Measurements from ENCODE around the gene ENO1.

DNA sequence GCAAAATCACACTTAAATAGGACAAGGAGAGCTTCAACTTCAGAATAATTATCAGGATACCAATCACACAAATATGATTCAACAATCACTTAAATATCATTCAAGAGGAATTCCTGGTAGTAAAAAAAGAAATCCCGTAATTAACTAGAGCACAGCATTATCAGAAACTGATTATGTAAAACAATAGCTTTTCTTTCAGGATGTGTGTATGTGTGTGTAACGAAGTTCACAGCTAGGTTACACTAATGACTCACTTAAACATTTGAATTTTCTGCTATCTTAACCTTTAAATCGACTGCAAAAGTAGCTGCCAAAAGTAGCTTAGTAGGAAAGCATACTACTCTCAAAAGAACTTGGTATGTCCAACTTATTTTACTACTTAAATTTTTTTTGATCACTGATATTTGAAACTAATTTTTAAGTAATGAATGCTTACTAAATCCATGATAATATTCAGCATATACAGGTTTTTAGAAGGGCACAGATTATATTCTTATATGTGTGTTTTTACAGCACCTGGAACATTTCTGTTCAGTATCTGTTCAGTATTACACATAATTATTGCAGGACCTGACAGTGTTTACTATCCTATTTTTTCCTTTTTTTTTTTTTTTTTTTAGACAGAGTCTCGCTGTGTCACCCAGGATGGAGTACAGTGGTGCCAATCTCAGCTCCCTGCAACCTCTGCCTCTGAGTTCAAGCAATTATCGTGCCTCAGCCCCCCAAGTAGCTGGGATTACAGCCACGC lies 65.3 kb downstream of the ENO1 start:
- no peak for TF ChIP-seq POLR2A (IDR thresholded peaks at IDR 0.05)
- TF ChIP-seq, protein P1, sequence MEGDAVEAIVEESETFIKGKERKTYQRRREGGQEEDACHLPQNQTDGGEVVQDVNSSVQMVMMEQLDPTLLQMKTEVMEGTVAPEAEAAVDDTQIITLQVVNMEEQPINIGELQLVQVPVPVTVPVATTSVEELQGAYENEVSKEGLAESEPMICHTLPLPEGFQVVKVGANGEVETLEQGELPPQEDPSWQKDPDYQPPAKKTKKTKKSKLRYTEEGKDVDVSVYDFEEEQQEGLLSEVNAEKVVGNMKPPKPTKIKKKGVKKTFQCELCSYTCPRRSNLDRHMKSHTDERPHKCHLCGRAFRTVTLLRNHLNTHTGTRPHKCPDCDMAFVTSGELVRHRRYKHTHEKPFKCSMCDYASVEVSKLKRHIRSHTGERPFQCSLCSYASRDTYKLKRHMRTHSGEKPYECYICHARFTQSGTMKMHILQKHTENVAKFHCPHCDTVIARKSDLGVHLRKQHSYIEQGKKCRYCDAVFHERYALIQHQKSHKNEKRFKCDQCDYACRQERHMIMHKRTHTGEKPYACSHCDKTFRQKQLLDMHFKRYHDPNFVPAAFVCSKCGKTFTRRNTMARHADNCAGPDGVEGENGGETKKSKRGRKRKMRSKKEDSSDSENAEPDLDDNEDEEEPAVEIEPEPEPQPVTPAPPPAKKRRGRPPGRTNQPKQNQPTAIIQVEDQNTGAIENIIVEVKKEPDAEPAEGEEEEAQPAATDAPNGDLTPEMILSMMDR (IDR thresholded peaks at IDR 0.05): no peak
